Erythroblast (primary cell): ENCODE measurements around the gene WDR11.

Experiments
- GATA1 ChIP-seq: IDR thresholded peaks from 2 replicates; pipeline ENCODE4 v1.6.1; 2011; ENCODE audit warnings: low read depth, mild to moderate bottlenecking, control low read depth, low read length, moderate library complexity
- POLR2A ChIP-seq: IDR thresholded peaks from 2 replicates; pipeline ENCODE4 v1.6.1; 2011; ENCODE audit warnings: mild to moderate bottlenecking, low read length

DNA sequence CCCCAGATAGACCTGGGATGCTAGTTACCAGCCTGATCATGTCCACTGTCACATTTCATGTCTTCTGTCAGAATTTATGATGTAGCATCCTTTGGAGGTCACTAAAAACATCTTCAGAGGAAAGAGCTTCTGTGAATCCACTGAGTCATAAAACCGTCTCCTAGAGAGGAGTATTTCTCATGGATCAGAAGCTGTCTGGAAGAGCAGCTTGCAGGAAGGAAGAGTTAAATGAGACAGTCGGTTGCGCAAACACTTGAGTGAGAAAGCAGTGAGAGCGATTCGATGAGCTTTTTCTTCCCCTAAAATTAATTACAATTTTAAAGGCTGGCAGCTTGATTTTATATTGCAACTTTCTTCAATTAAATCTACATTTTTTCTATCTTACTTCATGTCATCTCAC lies 47.2 kb upstream of the WDR11 start:
- TF ChIP-seq POLR2A, result no peak
- TF ChIP-seq GATA1, result no peak
